GM20431 (cell line): ENCODE data around the gene KCNJ6.

Experiments used
- in situ Hi-C: fragments of 300-500 bp; cut with MseI, MboI; formaldehyde crosslinking; loops from one replicate; pipeline ENCODE4 v1.15.0; 2020; ENCODE audit warnings: low sequenced_read_pairs; ENCODE audit not compliant: unreplicated experiment

The KCNJ6 gene

GRCh38 chr21:37627561-37627960 is 288.7 kb downstream of the KCNJ6 start:
- in situ Hi-C loops: no loop called here

- in situ Hi-C loops: no loop called here
Measured at GRCh38 chr21:37627074-37627473, 289.2 kb downstream of the KCNJ6 start.

- in situ Hi-C loops: no loop called here
Measured at GRCh38 chr21:37626320-37626719, 289.9 kb downstream of the KCNJ6 start.

GRCh38 chr21:37623689-37624088 is 292.6 kb downstream of the KCNJ6 start:
- in situ Hi-C loops: no loop called here

GRCh38 chr21:37623183-37623582 is 293.1 kb downstream of the KCNJ6 start:
- in situ Hi-C loops: no loop called here

- in situ Hi-C loops: no loop called here
Measured at GRCh38 chr21:37622755-37623154, 293.5 kb downstream of the KCNJ6 start.

GRCh38 chr21:37620401-37620800 is 295.9 kb downstream of the KCNJ6 start:
- in situ Hi-C loops: no loop called here

GRCh38 chr21:37619464-37619974 is 296.7 kb downstream of the KCNJ6 start:
- in situ Hi-C loops: no loop called here

- in situ Hi-C loops: no loop called here
Measured at GRCh38 chr21:37618081-37618480, 298.2 kb downstream of the KCNJ6 start.

GRCh38 chr21:37615962-37616361 is 300.3 kb downstream of the KCNJ6 start:
- in situ Hi-C loops: no loop called here

- in situ Hi-C loops: no loop called here
Measured at GRCh38 chr21:37614351-37614875, 301.8 kb downstream of the KCNJ6 start.

- in situ Hi-C loops: no loop called here
Measured at GRCh38 chr21:37607081-37607480, 309.2 kb downstream of the KCNJ6 start.

GRCh38 chr21:37606549-37606948 is 309.7 kb downstream of the KCNJ6 start:
- in situ Hi-C loops: no loop called here

GRCh38 chr21:37605006-37605405 is 311.3 kb downstream of the KCNJ6 start:
- in situ Hi-C loops: no loop called here

GRCh38 chr21:37603129-37603528 is 313.1 kb downstream of the KCNJ6 start:
- in situ Hi-C loops: no loop called here

GRCh38 chr21:37601915-37602314 is 314.3 kb downstream of the KCNJ6 start:
- in situ Hi-C loops: no loop called here

GRCh38 chr21:37601027-37601426 is 315.2 kb downstream of the KCNJ6 start:
- in situ Hi-C loops: no loop called here

GRCh38 chr21:37595944-37596343 is 320.3 kb downstream of the KCNJ6 start:
- in situ Hi-C loops: no loop called here

GRCh38 chr21:37594472-37594951 is 321.7 kb downstream of the KCNJ6 start:
- in situ Hi-C loops: no loop called here

GRCh38 chr21:37593740-37594471 is 322.4 kb downstream of the KCNJ6 start:
- in situ Hi-C loops: no loop called here

- in situ Hi-C loops: no loop called here
Measured at GRCh38 chr21:37593015-37593414, 323.2 kb downstream of the KCNJ6 start.

- in situ Hi-C loops: no loop called here
Measured at GRCh38 chr21:37592496-37592895, 323.8 kb downstream of the KCNJ6 start.
